ENCODE measurements around the gene PDZRN3.

PDZRN3 gene

DNA sequence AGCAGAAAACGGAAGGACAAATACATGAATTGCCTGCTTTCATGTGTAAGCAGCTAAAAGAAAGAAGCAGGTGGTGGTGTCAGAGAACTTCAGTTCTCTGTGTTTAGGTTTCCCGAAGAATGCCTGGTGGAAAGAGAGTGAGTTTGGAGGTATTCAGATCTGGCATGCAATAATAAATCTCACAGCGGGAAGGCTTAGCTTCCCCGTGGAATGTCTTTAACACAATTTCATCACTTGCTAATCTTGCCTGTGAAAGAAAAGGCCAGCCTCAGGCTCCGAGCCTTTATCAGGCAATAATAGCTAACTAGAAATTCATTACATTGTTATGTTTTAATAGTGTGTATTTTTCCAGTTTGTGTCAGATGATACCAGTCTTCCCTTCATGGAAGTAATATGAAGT lies 220.3 kb downstream of the PDZRN3 start:
- TF ChIP-seq SIN3A (IDR thresholded peaks at IDR 0.05; ENCODE audit: borderline replicate concordance, insufficient read depth, low read length), result no peak
- TF ChIP-seq FOXP2 (optimal IDR thresholded peaks at IDR 0.05; ENCODE audit: borderline replicate concordance, extremely low read depth, extremely low read length, insufficient read depth), result no peak
- no peak for TF ChIP-seq TAF1 (IDR thresholded peaks at IDR 0.05; ENCODE audit: borderline replicate concordance, insufficient read depth, low read length)
- TF ChIP-seq, protein P1, sequence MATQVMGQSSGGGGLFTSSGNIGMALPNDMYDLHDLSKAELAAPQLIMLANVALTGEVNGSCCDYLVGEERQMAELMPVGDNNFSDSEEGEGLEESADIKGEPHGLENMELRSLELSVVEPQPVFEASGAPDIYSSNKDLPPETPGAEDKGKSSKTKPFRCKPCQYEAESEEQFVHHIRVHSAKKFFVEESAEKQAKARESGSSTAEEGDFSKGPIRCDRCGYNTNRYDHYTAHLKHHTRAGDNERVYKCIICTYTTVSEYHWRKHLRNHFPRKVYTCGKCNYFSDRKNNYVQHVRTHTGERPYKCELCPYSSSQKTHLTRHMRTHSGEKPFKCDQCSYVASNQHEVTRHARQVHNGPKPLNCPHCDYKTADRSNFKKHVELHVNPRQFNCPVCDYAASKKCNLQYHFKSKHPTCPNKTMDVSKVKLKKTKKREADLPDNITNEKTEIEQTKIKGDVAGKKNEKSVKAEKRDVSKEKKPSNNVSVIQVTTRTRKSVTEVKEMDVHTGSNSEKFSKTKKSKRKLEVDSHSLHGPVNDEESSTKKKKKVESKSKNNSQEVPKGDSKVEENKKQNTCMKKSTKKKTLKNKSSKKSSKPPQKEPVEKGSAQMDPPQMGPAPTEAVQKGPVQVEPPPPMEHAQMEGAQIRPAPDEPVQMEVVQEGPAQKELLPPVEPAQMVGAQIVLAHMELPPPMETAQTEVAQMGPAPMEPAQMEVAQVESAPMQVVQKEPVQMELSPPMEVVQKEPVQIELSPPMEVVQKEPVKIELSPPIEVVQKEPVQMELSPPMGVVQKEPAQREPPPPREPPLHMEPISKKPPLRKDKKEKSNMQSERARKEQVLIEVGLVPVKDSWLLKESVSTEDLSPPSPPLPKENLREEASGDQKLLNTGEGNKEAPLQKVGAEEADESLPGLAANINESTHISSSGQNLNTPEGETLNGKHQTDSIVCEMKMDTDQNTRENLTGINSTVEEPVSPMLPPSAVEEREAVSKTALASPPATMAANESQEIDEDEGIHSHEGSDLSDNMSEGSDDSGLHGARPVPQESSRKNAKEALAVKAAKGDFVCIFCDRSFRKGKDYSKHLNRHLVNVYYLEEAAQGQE (IDR thresholded peaks at IDR 0.05; ENCODE audit: insufficient read depth in 1 of 2, low read depth in 2 of 2, low read length in 2 of 2), result no peak
- TF ChIP-seq POLR2AphosphoS5 (IDR thresholded peaks at IDR 0.05; ENCODE audit: low read depth, low read length), result no peak

DNA sequence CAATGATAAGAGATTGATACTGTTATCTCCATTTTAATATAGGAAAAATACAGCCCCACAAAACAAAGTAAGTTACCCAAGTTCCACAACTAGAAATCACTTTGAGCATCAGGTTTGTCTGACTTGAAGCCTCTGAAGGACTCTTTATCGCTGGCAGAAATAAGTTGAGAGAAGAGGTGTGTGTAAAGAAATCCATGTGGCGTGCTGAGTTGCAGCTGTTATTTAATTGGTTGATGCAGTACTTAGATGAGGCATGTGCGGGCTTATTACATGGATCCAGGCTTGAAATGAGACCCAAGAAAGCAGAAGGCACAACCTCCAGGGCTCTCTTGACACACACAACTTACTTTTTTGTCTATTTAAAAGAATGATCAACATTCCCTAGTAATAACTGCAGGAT lies 221.3 kb downstream of the PDZRN3 start:
- TF ChIP-seq SIN3A (IDR thresholded peaks at IDR 0.05; ENCODE audit: borderline replicate concordance, insufficient read depth, low read length), result no peak

DNA sequence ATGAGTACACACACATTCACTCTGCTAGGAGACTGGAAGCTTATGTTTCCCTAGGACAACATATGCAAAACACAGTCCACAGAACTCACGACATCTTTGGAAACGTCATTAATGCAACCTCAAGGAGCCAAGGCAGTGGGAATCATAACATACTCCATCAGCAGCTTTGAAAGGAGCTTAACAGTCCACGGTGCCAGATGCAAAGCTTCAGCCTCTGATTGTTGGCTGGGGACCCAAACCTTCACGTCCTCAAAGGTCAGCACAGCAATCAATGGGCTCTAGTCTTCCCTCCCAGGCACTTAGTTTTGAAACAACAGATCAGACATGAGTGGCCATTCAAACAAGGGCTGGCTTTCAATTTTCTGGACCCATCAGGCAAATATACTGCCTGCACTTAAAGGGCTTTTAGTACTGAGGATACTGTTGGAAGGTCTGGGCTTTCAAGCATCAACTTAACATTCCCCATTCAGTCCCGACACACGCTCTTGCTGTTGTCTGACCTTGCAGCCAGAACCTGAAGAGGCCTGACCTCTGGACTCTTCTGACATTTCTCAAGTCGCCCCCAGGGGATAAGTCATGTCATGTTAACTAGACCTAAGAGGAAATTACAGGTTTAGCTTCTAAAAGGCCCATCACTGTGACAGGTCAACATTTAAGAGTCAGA lies 223.0 kb downstream of the PDZRN3 start:
- TF ChIP-seq POLR2AphosphoS5 (IDR thresholded peaks at IDR 0.05; ENCODE audit: low read depth, low read length), result no peak
- no peak for TF ChIP-seq FOXP2 (optimal IDR thresholded peaks at IDR 0.05; ENCODE audit: borderline replicate concordance, extremely low read depth, extremely low read length, insufficient read depth)

DNA sequence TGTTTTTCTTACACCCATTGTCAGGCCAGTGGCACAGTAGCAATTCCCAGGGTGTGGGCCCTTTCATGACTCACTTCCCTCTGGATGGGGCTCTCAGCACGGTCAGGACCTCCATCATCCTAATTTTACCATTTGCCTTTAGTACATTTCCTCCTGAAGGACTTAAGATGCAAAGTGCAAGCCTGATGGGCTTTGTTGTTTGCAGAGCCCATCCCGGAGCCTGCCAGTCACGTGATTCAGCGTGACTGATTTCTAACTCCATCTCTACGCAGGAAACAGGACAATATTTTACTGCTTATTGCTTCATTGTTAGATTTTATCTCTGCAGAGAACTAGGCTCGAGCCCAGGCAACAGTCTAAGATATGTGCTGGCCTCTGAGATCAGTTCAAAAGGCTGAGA lies 223.7 kb downstream of the PDZRN3 start:
- TF ChIP-seq POLR2AphosphoS5 (IDR thresholded peaks at IDR 0.05; ENCODE audit: low read depth, low read length), result no peak
- TF ChIP-seq, protein P1 (IDR thresholded peaks at IDR 0.05; ENCODE audit: insufficient read depth in 1 of 2, low read depth in 2 of 2, low read length in 2 of 2), result no peak
- no peak for TF ChIP-seq FOXP2 (optimal IDR thresholded peaks at IDR 0.05; ENCODE audit: borderline replicate concordance, extremely low read depth, extremely low read length, insufficient read depth)
- TF ChIP-seq SIN3A (IDR thresholded peaks at IDR 0.05; ENCODE audit: borderline replicate concordance, insufficient read depth, low read length), result no peak
- no peak for TF ChIP-seq TAF1 (IDR thresholded peaks at IDR 0.05; ENCODE audit: borderline replicate concordance, insufficient read depth, low read length)

DNA sequence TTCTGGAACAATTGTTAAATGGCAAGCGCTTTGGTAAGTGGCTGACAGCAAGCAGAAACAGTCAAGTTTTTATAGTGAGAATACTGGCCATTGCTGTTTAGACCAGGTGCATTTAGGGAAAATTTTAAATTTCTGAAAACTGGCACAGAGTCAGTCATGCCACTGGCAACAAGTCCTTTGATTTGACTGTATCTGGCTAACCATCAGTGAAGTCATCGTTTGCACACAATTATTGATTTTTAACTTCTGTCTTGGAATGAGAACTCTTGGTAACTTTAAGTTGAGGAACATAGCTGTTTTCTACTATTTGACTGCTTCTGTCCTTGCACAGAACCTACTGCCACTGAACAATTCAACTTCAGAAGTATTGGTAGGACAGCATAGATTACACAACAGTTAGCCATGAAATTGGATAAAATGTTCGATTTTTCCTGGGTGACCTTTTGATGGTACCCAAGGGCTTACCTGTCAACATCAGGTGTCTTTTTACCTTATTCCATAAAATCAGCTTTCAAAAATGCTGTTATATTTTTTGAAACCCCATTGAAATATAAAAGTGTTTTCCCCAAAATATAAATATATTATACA lies 225.0 kb downstream of the PDZRN3 start:
- no peak for TF ChIP-seq POLR2AphosphoS5 (IDR thresholded peaks at IDR 0.05; ENCODE audit: low read depth, low read length)
- no peak for TF ChIP-seq SIN3A (IDR thresholded peaks at IDR 0.05; ENCODE audit: borderline replicate concordance, insufficient read depth, low read length)
- no peak for TF ChIP-seq FOXP2 (optimal IDR thresholded peaks at IDR 0.05; ENCODE audit: borderline replicate concordance, extremely low read depth, extremely low read length, insufficient read depth)
- TF ChIP-seq, protein P1 (IDR thresholded peaks at IDR 0.05; ENCODE audit: insufficient read depth in 1 of 2, low read depth in 2 of 2, low read length in 2 of 2), result no peak
- TF ChIP-seq TAF1 (IDR thresholded peaks at IDR 0.05; ENCODE audit: borderline replicate concordance, insufficient read depth, low read length), result no peak

DNA sequence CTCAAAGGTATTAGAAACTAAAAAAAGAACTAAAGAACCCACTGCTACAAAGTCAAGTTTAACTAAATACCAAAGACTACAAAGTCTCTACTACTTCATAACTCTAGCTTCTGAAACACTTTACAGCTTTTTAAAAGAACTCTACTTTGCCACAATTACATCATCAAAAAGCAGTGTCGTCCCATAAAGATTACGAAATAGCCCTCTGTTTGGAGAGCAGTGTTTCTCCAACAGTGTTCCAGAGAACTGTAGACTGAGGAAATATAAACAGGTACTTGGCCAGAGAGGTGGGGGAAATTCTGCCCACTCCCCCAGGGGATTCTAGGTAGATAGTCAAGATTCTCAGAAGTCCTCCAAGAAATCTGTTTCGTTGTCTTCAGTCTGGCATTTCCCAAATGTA lies 225.6 kb downstream of the PDZRN3 start:
- no peak for TF ChIP-seq FOXP2 (optimal IDR thresholded peaks at IDR 0.05; ENCODE audit: borderline replicate concordance, extremely low read depth, extremely low read length, insufficient read depth)
- no peak for TF ChIP-seq POLR2AphosphoS5 (IDR thresholded peaks at IDR 0.05; ENCODE audit: low read depth, low read length)
- TF ChIP-seq, protein P1 (IDR thresholded peaks at IDR 0.05; ENCODE audit: insufficient read depth in 1 of 2, low read depth in 2 of 2, low read length in 2 of 2), result no peak
